ENCODE results near the gene CLCN6.

CLCN6 gene

GRCh38 chr1:11878081-11878890, 72.3 kb downstream of the CLCN6 start:
- no peak for TF ChIP-seq CTCF (IDR thresholded peaks at IDR 0.05)
- Histone ChIP-seq H3K36me3 (no peaks in the 10 kb centered on the region), H3K4me1 (ENCODE audit: control insufficient read depth in 1 of 2, insufficient read depth in 1 of 2, low read depth in 1 of 2, low read length in 1 of 2) (peaks cover 0 to 4% of the 10 kb centered on the region in 2 experiments), H3K27ac (no peak overlapping the region), H3K4me3 (ENCODE audit: low read depth in 1 of 2, low read length in 1 of 2) (no peak overlapping the region), H3K27me3 (peaks cover 7% of the 10 kb centered on the region), H3K9me3 (no peaks in the 10 kb centered on the region)

DNA sequence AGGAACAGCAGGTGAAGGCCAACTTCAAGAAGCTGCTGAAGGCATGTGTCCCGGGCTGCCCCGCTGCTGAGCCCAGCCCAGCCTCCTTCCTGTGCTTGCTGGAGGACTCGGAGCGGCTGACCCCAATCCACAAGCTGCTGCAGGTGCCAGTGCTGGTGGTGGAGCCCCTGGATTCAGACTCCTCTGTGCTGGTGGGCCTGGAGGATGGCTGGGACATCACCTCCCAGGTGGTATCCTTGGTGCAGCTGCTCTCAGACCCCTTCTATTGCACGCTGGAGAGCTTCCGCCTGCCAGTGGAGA, 72.8 kb downstream of the CLCN6 start:
- Histone ChIP-seq H3K9me3 (no peaks in the 10 kb centered on the region), H3K36me3 (no peaks in the 10 kb centered on the region), H3K27me3 (peaks cover 7% of the 10 kb centered on the region), H3K4me1 (ENCODE audit: control insufficient read depth in 1 of 2, insufficient read depth in 1 of 2, low read depth in 1 of 2, low read length in 1 of 2) (peaks cover 0 to 4% of the 10 kb centered on the region in 2 experiments), H3K27ac (no peak overlapping the region), H3K4me3 (ENCODE audit: low read depth in 1 of 2, low read length in 1 of 2) (no peak overlapping the region)
- TF ChIP-seq CTCF (IDR thresholded peaks at IDR 0.05), result no peak

- H3K4me3 ChIP-seq (ENCODE audit: low read depth in 1 of 2, low read length in 1 of 2), result no peak overlapping the region
Measured at GRCh38 chr1:11879311-11880180, 73.6 kb downstream of the CLCN6 start.

GRCh38 chr1:11880181-11880575, 74.2 kb downstream of the CLCN6 start:
- no peak overlapping the region for H3K27ac ChIP-seq
- no peak overlapping the region for H3K4me3 ChIP-seq (ENCODE audit: low read depth in 1 of 2, low read length in 1 of 2)
- no peaks in the 10 kb centered on the region for H3K9me3 ChIP-seq
- no peaks in the 10 kb centered on the region for H3K36me3 ChIP-seq
- H3K4me1 ChIP-seq (ENCODE audit: control insufficient read depth in 1 of 2, insufficient read depth in 1 of 2, low read depth in 1 of 2, low read length in 1 of 2), result peaks cover 0 to 4% of the 10 kb centered on the region in 2 experiments
- TF ChIP-seq CTCF (IDR thresholded peaks at IDR 0.05), result no peak
- H3K27me3 ChIP-seq, result peaks cover 7% of the 10 kb centered on the region

More at GRCh38 chr1:11879311-11880180, 73.6 kb downstream of the CLCN6 start:
- Histone ChIP-seq H3K27me3 (peaks cover 7% of the 10 kb centered on the region), H3K9me3 (no peaks in the 10 kb centered on the region), H3K4me1 (ENCODE audit: control insufficient read depth in 1 of 2, insufficient read depth in 1 of 2, low read depth in 1 of 2, low read length in 1 of 2) (peaks cover 0 to 4% of the 10 kb centered on the region in 2 experiments), H3K36me3 (no peaks in the 10 kb centered on the region), H3K27ac (no peak overlapping the region)
- TF ChIP-seq CTCF (IDR thresholded peaks at IDR 0.05), result no peak

GRCh38 chr1:11880911-11881748, 75.1 kb downstream of the CLCN6 start:
- no peak for TF ChIP-seq CTCF (IDR thresholded peaks at IDR 0.05)
- H3K4me3 ChIP-seq (ENCODE audit: low read depth in 1 of 2, low read length in 1 of 2), result no peak overlapping the region
- H3K36me3 ChIP-seq, result no peaks in the 10 kb centered on the region
- peaks cover 0 to 4% of the 10 kb centered on the region in 2 experiments for H3K4me1 ChIP-seq (ENCODE audit: control insufficient read depth in 1 of 2, insufficient read depth in 1 of 2, low read depth in 1 of 2, low read length in 1 of 2)
- H3K27ac ChIP-seq, result no peak overlapping the region
- H3K9me3 ChIP-seq, result no peaks in the 10 kb centered on the region
- H3K27me3 ChIP-seq, result peaks cover 7% of the 10 kb centered on the region
